K562 (cell line): ENCODE results near the gene SORCS2. TPM values are rescaled to one million over a fixed set of nuclear protein-coding genes. Genes with fewer than 3 reads are reported as not detected.

Experiments used
- ATAC-seq: fragments of 200-7000 bp; cut with Tn5 transposase; 3 replicates; pipeline ENCODE4 v1.9.1; 2020; ENCODE audit warnings: moderate library complexity
- BruUV-seq: library from RNA; stranded (reverse); fragments of 400-500 nt; replicated peaks from 2 replicates; lab custom pipeline; 2021; lab: Mats Ljungman, UMichigan
- CTCF ChIA-PET: fragments of 300-600 bp; formaldehyde crosslinking; extraction: SDS; loops from one replicate; lab custom pipeline; 2021; ENCODE audit warnings: low intra/inter-chr PET ratio; lab: Yijun Ruan, JAX
- POLR2A ChIA-PET: fragments of 300-600, 350-650 bp; sonication (Branson Sonifier 250); formaldehyde crosslinking; extraction: SDS; loops from one replicate; lab custom pipeline; 2021; ENCODE audit warnings: antibody characterized with exemption, inconsistent platforms; lab: Yijun Ruan, JAX
- DNase-seq, 4 experiments: peaks; one replicate each; pipeline versions ENCODE4 v3.0.0 to v3.0.0-alpha.2; 2011 to 2018; ENCODE audit warnings: low spot score in 3 of 4, mixed read lengths in 3 of 4; ENCODE audit errors: extremely low read depth in 1 of 4
- FAIRE-seq: peaks from 2 replicates; lab custom pipeline; 2011; peaks lifted over from hg19 to GRCh38; lab: Jason Lieb, UNC
- H2AFZ ChIP-seq: 2 replicates; pipeline ENCODE4 v1.6.0; 2011; ENCODE audit warnings: low read depth, low read length, control low read depth, inconsistent platforms
- H3K27ac ChIP-seq: fragments of 200-600 bp; 3 replicates; pipeline ENCODE4 v1.8.0; 2011; ENCODE audit warnings: low read depth, mild to moderate bottlenecking, control low read depth, inconsistent platforms, low read length, moderate library complexity, mixed read lengths; ENCODE audit errors: extremely low read depth
- H3K27me3 ChIP-seq, 2 experiments: fragments of 300-600 bp in 1 of 2; 2 replicates in 1 of 2; 3 replicates in 1 of 2; pipeline versions ENCODE4 v1.6.0 to v1.8.0; 2011; ENCODE audit warnings: inconsistent platforms in 2 of 2, low read length in 2 of 2, mild to moderate bottlenecking in 1 of 2, mixed read lengths in 1 of 2, moderate library complexity in 1 of 2; ENCODE audit not compliant: control insufficient read depth in 2 of 2, insufficient read depth in 2 of 2
- H3K36me3 ChIP-seq: fragments of 300-600 bp; 3 replicates; pipeline ENCODE4 v1.8.0; 2011; ENCODE audit warnings: mild to moderate bottlenecking, low read length, inconsistent platforms; ENCODE audit not compliant: control insufficient read depth, insufficient read depth
- H3K4me1 ChIP-seq, 2 experiments: fragments of 200-600 bp in 1 of 2; replicated peaks in 1 of 2; 2 replicates in 1 of 2; 3 replicates in 1 of 2; pipeline versions ENCODE4 v1.5.1 to v1.8.0; 2011; ENCODE audit warnings: inconsistent platforms in 2 of 2, low read length in 2 of 2, mild to moderate bottlenecking in 1 of 2, mixed read lengths in 1 of 2, moderate library complexity in 1 of 2; ENCODE audit not compliant: control insufficient read depth in 2 of 2, insufficient read depth in 2 of 2
- H3K4me2 ChIP-seq: 2 replicates; pipeline ENCODE4 v1.6.1; 2011; ENCODE audit warnings: low read length, control low read depth, inconsistent platforms, mixed read lengths; ENCODE audit not compliant: insufficient read depth
- H3K4me3 ChIP-seq: fragments of 200-600 bp; sonication (generic), shearing (Covaris generic); 2 replicates; pipeline ENCODE4 v1.5.1; 2016; ENCODE audit warnings: control low read depth, inconsistent platforms
- H3K79me2 ChIP-seq: fragments of 200-600 bp; 3 replicates; pipeline ENCODE4 v1.8.0; 2011; ENCODE audit warnings: low read length, inconsistent platforms; ENCODE audit not compliant: control insufficient read depth, insufficient read depth
- H3K9ac ChIP-seq, 2 experiments: 2 replicates each; pipeline versions ENCODE4 v1.6.0 to v1.6.1; 2011; ENCODE audit warnings: low read depth in 2 of 2, low read length in 2 of 2, control low read depth in 1 of 2, inconsistent platforms in 1 of 2, mild to moderate bottlenecking in 1 of 2, mixed read lengths in 1 of 2; ENCODE audit not compliant: insufficient read depth in 1 of 2
- H3K9me1 ChIP-seq: one replicate; pipeline ENCODE4 v1.6.0; 2011; ENCODE audit warnings: inconsistent platforms, mild to moderate bottlenecking, low read length, moderate library complexity; ENCODE audit not compliant: control insufficient read depth, insufficient read depth
- H3K9me3 ChIP-seq: replicated peaks from 2 replicates; pipeline ENCODE4 v1.5.1; 2011; ENCODE audit warnings: low read depth, low read length, inconsistent platforms; ENCODE audit not compliant: control insufficient read depth, insufficient read depth
- H4K20me1 ChIP-seq: replicated peaks from 2 replicates; pipeline ENCODE4 v1.6.1; 2011; ENCODE audit warnings: low read length, inconsistent platforms, mixed read lengths; ENCODE audit not compliant: control insufficient read depth, insufficient read depth
- ATF2 ChIP-seq: sonication (generic); formaldehyde crosslinking; IDR thresholded peaks from 2 replicates; pipeline ENCODE4 v1.8.1; 2022; ENCODE audit warnings: missing genetic modification reagents
- CTBP1 ChIP-seq: fragments of 450-650 bp; IDR thresholded peaks from 2 replicates; pipeline ENCODE4 v1.6.1; 2016; ENCODE audit warnings: borderline replicate concordance
- DIDO1 ChIP-seq: fragments of 450-650 bp; IDR thresholded peaks from 2 replicates; pipeline ENCODE4 v1.6.1; 2016; ENCODE audit warnings: low read depth, missing biosample characterization, missing genetic modification characterization
- EWSR1 ChIP-seq: fragments of 450-650 bp; IDR thresholded peaks from 2 replicates; pipeline ENCODE4 v1.6.1; 2018; ENCODE audit warnings: borderline replicate concordance, mild to moderate bottlenecking, low read depth, moderate library complexity; ENCODE audit not compliant: partially characterized antibody
- GTF2A2 ChIP-seq: IDR thresholded peaks from 2 replicates; pipeline ENCODE4 v1.6.1; 2016; ENCODE audit warnings: mild to moderate bottlenecking, missing genetic modification characterization, missing compliant biosample characterization
- HNRNPH1 ChIP-seq: fragments of 200-400 bp; formaldehyde crosslinking; optimal IDR thresholded peaks from 2 replicates; pipeline ENCODE3; 2017; ENCODE audit warnings: low read depth, mild to moderate bottlenecking, low read length, moderate library complexity
- KDM1A ChIP-seq, 2 experiments: fragments of 450-650 bp; IDR thresholded peaks; 2 replicates each; pipeline ENCODE4 v1.6.1; 2016; ENCODE audit warnings: mild to moderate bottlenecking in 2 of 2
- MEF2D ChIP-seq: conservative IDR thresholded peaks from 2 replicates; pipeline ENCODE4 v1.6.1; 2016; ENCODE audit warnings: low read depth, missing genetic modification characterization, missing compliant biosample characterization
- NFRKB ChIP-seq: fragments of 450-650 bp; IDR thresholded peaks from 2 replicates; pipeline ENCODE4 v1.6.1; 2016; ENCODE audit warnings: low read depth
- PCBP2 ChIP-seq: fragments of 200-400 bp; formaldehyde crosslinking; IDR thresholded peaks from 2 replicates; pipeline ENCODE4 v1.6.1; 2018; ENCODE audit warnings: low read length, low read depth, mild to moderate bottlenecking, moderate library complexity; ENCODE audit not compliant: poor library complexity, severe bottlenecking
- PHF20 ChIP-seq: fragments of 450-650 bp; IDR thresholded peaks from 2 replicates; pipeline ENCODE4 v1.6.1; 2018; ENCODE audit not compliant: partially characterized antibody
- RREB1 ChIP-seq: fragments of 250-450 bp; sonication (Bioruptor Pico); IDR thresholded peaks from 2 replicates; pipeline ENCODE4 v1.4.0; 2020
- RUNX1 ChIP-seq: sonication (generic); IDR thresholded peaks from 2 replicates; pipeline ENCODE4 v1.6.1; 2016; ENCODE audit warnings: antibody characterized with exemption, low read depth
- SETDB1 ChIP-seq: IDR thresholded peaks from one replicate; pipeline ENCODE4 v1.6.1; 2012; ENCODE audit warnings: low read length, control low read depth, inconsistent platforms
- SMARCB1 ChIP-seq: IDR thresholded peaks from 2 replicates; pipeline ENCODE4 v1.6.1; 2011; ENCODE audit warnings: improper control_type of control experiment, low read depth; ENCODE audit not compliant: insufficient read length
- TAF1 ChIP-seq: IDR thresholded peaks from 2 replicates; pipeline ENCODE4 v1.6.1; 2011; ENCODE audit warnings: mild to moderate bottlenecking, low read length, moderate library complexity; ENCODE audit not compliant: insufficient read depth, control insufficient read depth, severe bottlenecking; ENCODE audit errors: extremely low read depth
- ZBED1 ChIP-seq: IDR thresholded peaks from 2 replicates; pipeline ENCODE4 v1.6.1; 2014
- ZNF143 ChIP-seq: sonication (generic); formaldehyde crosslinking; IDR thresholded peaks from 2 replicates; pipeline ENCODE4 v1.9.0; 2022; ENCODE audit warnings: mild to moderate bottlenecking, missing genetic modification reagents
- WGBS: fragments of 100-300 bp; shearing (Covaris generic); methylation state at CpG from one replicate; pipeline ENCODE4 v1.1.6; 2016; ENCODE audit warnings: low coverage, mixed read lengths; ENCODE audit not compliant: insufficient coverage; ENCODE audit errors: missing lambda C conversion rate; 5-methylcytosine and 5-hydroxymethylcytosine counted together
- in situ Hi-C: fragments of 300-500 bp; cut with MboI; formaldehyde crosslinking; loops from 4 replicates; pipeline ENCODE4 v1.15.0; 2018; ENCODE audit warnings: inconsistent platforms, mixed read lengths
- intact Hi-C: fragments of 100-400 bp; cut with micrococcal nuclease; formaldehyde crosslinking; loops from 2 replicates; pipeline ENCODE4 v1.14.2; 2022
- polyA plus RNA-seq, 8 experiments: library from polyadenylated mRNA; depleted of rRNA in 4 of 8; stranded (reverse) in 5 of 8; unstranded in 3 of 8; fragments of >200 nt; fragmentation: Nextera tagmentation in 2 of 8; fragmentation: Illumina TruSeq in 1 of 8; extraction: Ambion mirVana in 2 of 8; extraction: Trizol in 1 of 8; gene quantifications; 2 replicates each; pipeline versions ENCODE4 v1.2.1 to v1.2.3, GENCODE V29; 2011 to 2014; ENCODE audit warnings: inconsistent platforms in 1 of 8, missing spikeins in 1 of 8
- total RNA-seq, 7 experiments: library from RNA; depleted of rRNA in 6 of 7; stranded (reverse); fragments of >200 nt in 6 of 7; fragmentation: Illumina TruSeq in 2 of 7; extraction: Trizol in 2 of 7; gene quantifications; 2 replicates each; pipeline versions ENCODE4 v1.2.1 to v1.2.3, GENCODE V29; 2011 to 2021; ENCODE audit warnings: low replicate concordance in 1 of 7

The SORCS2 gene
- total and polyA plus RNA-seq, 9 of the 15 experiments (the other 6 are each of a cell fraction or from before 2014, with no cell fraction given), result not detected

DNA sequence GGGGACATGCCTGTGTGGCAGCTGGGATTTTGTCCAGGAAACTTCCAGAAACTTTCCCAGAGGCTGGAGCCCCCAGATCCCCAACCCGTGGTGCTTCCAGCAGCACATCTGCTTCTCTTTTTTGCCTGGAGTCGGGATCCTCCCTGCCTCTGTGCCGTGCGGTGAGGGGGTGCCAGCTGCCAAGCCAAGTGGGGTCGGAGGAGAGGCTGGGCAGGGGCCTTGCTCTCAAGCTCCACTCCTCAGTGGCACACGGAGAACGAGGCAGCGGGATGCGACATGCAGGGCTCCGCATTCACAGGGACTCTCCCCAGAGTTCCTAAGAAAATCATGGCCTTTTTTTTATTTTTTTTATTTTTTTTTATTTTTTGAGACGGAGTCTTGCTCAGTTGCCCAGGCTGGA is 121.7 kb downstream of the SORCS2 start:
- FAIRE-seq (no peak), DNase-seq (no peak), ATAC-seq (no peak)
- no peaks in the 10 kb centered on the region for H3K9me3 ChIP-seq
- peaks cover 2 to 41% of the 10 kb centered on the region in 2 experiments; a peak in 3 of 5 replicates for H3K27me3 ChIP-seq
- POLR2A ChIA-PET, result no interaction called here
- no TSS peak for BruUV-seq
- no peak overlapping the region for H3K4me2 ChIP-seq
- no peak overlapping the region for H3K27ac ChIP-seq
- in situ Hi-C loops, result no loop called here
- H3K36me3 ChIP-seq, result no peaks in the 10 kb centered on the region
- CTCF ChIA-PET, result no interaction called here
- H3K4me3 ChIP-seq, result no peak overlapping the region
- H4K20me1 ChIP-seq, result no peaks in the 10 kb centered on the region; the same call in 1 of the 2 replicates
- no peak overlapping the region for H3K9ac ChIP-seq
- no peak for TF ChIP-seq EWSR1
- no peak for TF ChIP-seq ZBED1
- TF ChIP-seq GTF2A2, result no peak
- no peak for TF ChIP-seq TAF1
- TF ChIP-seq RUNX1, result no peak
- TF ChIP-seq KDM1A (IDR thresholded peaks at IDR 0.05), result no peak
- no peak for TF ChIP-seq PHF20
- no peak for TF ChIP-seq PCBP2
- no peak for TF ChIP-seq SETDB1
- TF ChIP-seq HNRNPH1, result no peak
- no peak for TF ChIP-seq ZNF143 (CRISPR knock-in tag)
- no peak for TF ChIP-seq ATF2 (CRISPR knock-in tag)
- no peak for TF ChIP-seq RREB1 (CRISPR knock-in tag)
- TF ChIP-seq NFRKB, result no peak
- TF ChIP-seq MEF2D (tag), result no peak
- TF ChIP-seq DIDO1 (tag), result no peak
- TF ChIP-seq CTBP1, result no peak
- TF ChIP-seq SMARCB1, result no peak
- intact Hi-C loops, result no loop called here
- no peaks in the 10 kb centered on the region for H3K79me2 ChIP-seq
- H3K9me1 ChIP-seq, result no peaks in the 10 kb centered on the region
- H2AFZ ChIP-seq, result no peak overlapping the region
- no peaks in the 10 kb centered on the region for H3K4me1 ChIP-seq
- WGBS, result under 1% methylated on average over 10 of the region's 11 CpGs
